ENCODE results near the gene UGT8. TPM values are rescaled to one million over a fixed set of nuclear protein-coding genes. Genes with fewer than 3 reads are reported as not detected.

UGT8 gene, protein sequence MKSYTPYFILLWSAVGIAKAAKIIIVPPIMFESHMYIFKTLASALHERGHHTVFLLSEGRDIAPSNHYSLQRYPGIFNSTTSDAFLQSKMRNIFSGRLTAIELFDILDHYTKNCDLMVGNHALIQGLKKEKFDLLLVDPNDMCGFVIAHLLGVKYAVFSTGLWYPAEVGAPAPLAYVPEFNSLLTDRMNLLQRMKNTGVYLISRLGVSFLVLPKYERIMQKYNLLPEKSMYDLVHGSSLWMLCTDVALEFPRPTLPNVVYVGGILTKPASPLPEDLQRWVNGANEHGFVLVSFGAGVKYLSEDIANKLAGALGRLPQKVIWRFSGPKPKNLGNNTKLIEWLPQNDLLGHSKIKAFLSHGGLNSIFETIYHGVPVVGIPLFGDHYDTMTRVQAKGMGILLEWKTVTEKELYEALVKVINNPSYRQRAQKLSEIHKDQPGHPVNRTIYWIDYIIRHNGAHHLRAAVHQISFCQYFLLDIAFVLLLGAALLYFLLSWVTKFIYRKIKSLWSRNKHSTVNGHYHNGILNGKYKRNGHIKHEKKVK
- 1.2 and 2.2 TPM in 2 replicates for total RNA-seq

GRCh38 chr4:114598191-114599121 is at the start of gene UGT8:
TSS of gene UGT8 (plus strand) at chr4:114598807. CDS start at chr4:114622881, 24,074 bp downstream.

